Measurements from ENCODE around the gene TUBB3.

GRCh38 chr16:89918453-89919347, 4.4 kb upstream of the TUBB3 start, which contains the start of gene MC1R:
- TF ChIP-seq POLR2AphosphoS5 (IDR thresholded peaks at IDR 0.05) (no peak), POLR2A (IDR thresholded peaks at IDR 0.05) (no peak), CTCF (IDR thresholded peaks at IDR 0.05) (peak in 1 of 3 donors; percentile 15)

Data from breast epithelium (tissue), 3 donors.